Measurements from ENCODE around the gene PIP4K2B. TPM values are rescaled to one million over a fixed set of nuclear protein-coding genes. Genes with fewer than 3 reads are reported as not detected.

PIP4K2B gene
- total RNA-seq, 1 experiment from 2014 or later = 28.0 TPM

GRCh38 chr17:38749223-38750043, 49.9 kb downstream of the PIP4K2B start:
- Histone ChIP-seq H3K36me3 (ENCODE audit: insufficient read depth, low read length, poor library complexity, severe bottlenecking) (no peaks in the 10 kb centered on the region), H3K9me3 (ENCODE audit: low read depth, low read length, poor library complexity, severe bottlenecking) (no peaks in the 10 kb centered on the region), H3K4me3 (ENCODE audit: low read depth, low read length, poor library complexity, severe bottlenecking) (peak overlapping the region; percentile 56), H3K27me3 (replicated peaks; ENCODE audit: insufficient read depth, low read depth, low read length, poor library complexity) (no peaks in the 10 kb centered on the region), H3K4me1 (ENCODE audit: insufficient read depth, low read length, poor library complexity, severe bottlenecking) (peaks cover 31% of the 10 kb centered on the region), H3K27ac (ENCODE audit: low read depth, low read length, poor library complexity, severe bottlenecking) (peak overlapping the region; percentile 37)
- ChIA-PET POLR2A (ENCODE audit: low non-redundant PET) (no interaction called here), CTCF (no interaction called here)
- no TSS peak for BruUV-seq (replicated peaks)
- DNase-seq (ENCODE audit: low spot score) = peak; percentile 45
- intact Hi-C loops (cut with micrococcal nuclease; ENCODE audit: unreplicated experiment) = loop anchor here (5.0 kb wide), 1 partner anchor 118 kb away; no protein-coding TSS in a partner anchor
- no peak for TF ChIP-seq EZH2 (IDR thresholded peaks at IDR 0.05; ENCODE audit: borderline replicate concordance, low read depth, low read length, poor library complexity, severe bottlenecking)
- TF ChIP-seq, protein P1, sequence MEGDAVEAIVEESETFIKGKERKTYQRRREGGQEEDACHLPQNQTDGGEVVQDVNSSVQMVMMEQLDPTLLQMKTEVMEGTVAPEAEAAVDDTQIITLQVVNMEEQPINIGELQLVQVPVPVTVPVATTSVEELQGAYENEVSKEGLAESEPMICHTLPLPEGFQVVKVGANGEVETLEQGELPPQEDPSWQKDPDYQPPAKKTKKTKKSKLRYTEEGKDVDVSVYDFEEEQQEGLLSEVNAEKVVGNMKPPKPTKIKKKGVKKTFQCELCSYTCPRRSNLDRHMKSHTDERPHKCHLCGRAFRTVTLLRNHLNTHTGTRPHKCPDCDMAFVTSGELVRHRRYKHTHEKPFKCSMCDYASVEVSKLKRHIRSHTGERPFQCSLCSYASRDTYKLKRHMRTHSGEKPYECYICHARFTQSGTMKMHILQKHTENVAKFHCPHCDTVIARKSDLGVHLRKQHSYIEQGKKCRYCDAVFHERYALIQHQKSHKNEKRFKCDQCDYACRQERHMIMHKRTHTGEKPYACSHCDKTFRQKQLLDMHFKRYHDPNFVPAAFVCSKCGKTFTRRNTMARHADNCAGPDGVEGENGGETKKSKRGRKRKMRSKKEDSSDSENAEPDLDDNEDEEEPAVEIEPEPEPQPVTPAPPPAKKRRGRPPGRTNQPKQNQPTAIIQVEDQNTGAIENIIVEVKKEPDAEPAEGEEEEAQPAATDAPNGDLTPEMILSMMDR (conservative IDR thresholded peaks at IDR 0.05; ENCODE audit: low read depth, low read length) = no peak

GRCh38 chr17:38748892-38749222, 50.5 kb downstream of the PIP4K2B start:
- TF ChIP-seq, protein P1 (conservative IDR thresholded peaks at IDR 0.05; ENCODE audit: low read depth, low read length) = no peak
- no TSS peak for BruUV-seq (replicated peaks)
- Histone ChIP-seq H3K4me1 (ENCODE audit: insufficient read depth, low read length, poor library complexity, severe bottlenecking) (peaks cover 31% of the 10 kb centered on the region), H3K27ac (ENCODE audit: low read depth, low read length, poor library complexity, severe bottlenecking) (peak overlapping the region; percentile 37), H3K4me3 (ENCODE audit: low read depth, low read length, poor library complexity, severe bottlenecking) (peak overlapping the region; percentile 56), H3K36me3 (ENCODE audit: insufficient read depth, low read length, poor library complexity, severe bottlenecking) (no peaks in the 10 kb centered on the region), H3K9me3 (ENCODE audit: low read depth, low read length, poor library complexity, severe bottlenecking) (no peaks in the 10 kb centered on the region), H3K27me3 (replicated peaks; ENCODE audit: insufficient read depth, low read depth, low read length, poor library complexity) (no peaks in the 10 kb centered on the region)
- intact Hi-C loops (cut with micrococcal nuclease; ENCODE audit: unreplicated experiment) = no loop called here
- POLR2A ChIA-PET (ENCODE audit: low non-redundant PET) = no interaction called here
- no peak for DNase-seq (ENCODE audit: low spot score)
- CTCF ChIA-PET = no interaction called here

GRCh38 chr17:38748149-38748891, 51.0 kb downstream of the PIP4K2B start, which contains the start of gene PCGF2:
PCGF2 (minus strand) TSS chr17:38748336; CDS start chr17:38740402, 7,934 bp downstream.
- peak; percentile 90 for DNase-seq (ENCODE audit: low spot score)
- H3K27ac ChIP-seq (ENCODE audit: low read depth, low read length, poor library complexity, severe bottlenecking) = peak within 1 kb of the TSS; percentile 81
- H3K4me1 ChIP-seq (ENCODE audit: insufficient read depth, low read length, poor library complexity, severe bottlenecking) = peaks cover 28% of the 10 kb centered on the region
- ChIA-PET CTCF (no interaction called here), POLR2A (ENCODE audit: low non-redundant PET) (no interaction called here)
- TF ChIP-seq, protein P1 (conservative IDR thresholded peaks at IDR 0.05; ENCODE audit: low read depth, low read length) = no peak
- TF ChIP-seq EZH2 (IDR thresholded peaks at IDR 0.05; ENCODE audit: borderline replicate concordance, low read depth, low read length, poor library complexity, severe bottlenecking) = no peak
- H3K9me3 ChIP-seq (ENCODE audit: low read depth, low read length, poor library complexity, severe bottlenecking) = no peaks in the 10 kb centered on the region
- intact Hi-C loops (cut with micrococcal nuclease; ENCODE audit: unreplicated experiment) = no loop called here
- no TSS peak for BruUV-seq (replicated peaks)
- H3K4me3 ChIP-seq (ENCODE audit: low read depth, low read length, poor library complexity, severe bottlenecking) = peak within 1 kb of the TSS; percentile 86
- H3K36me3 ChIP-seq (ENCODE audit: insufficient read depth, low read length, poor library complexity, severe bottlenecking) = no peaks in the 10 kb centered on the region
- H3K27me3 ChIP-seq (replicated peaks; ENCODE audit: insufficient read depth, low read depth, low read length, poor library complexity) = no peaks in the 10 kb centered on the region
